DND-41 (cell line): Measurements from ENCODE around the gene TMEM59L.

Experiments used
- ATAC-seq: fragments of 200-7000 bp; cut with Tn5 transposase; 3 replicates; pipeline ENCODE4 v1.9.1; 2021; ENCODE audit warnings: low read depth; ENCODE audit not compliant: insufficient read depth
- DNase-seq: peaks from one replicate; pipeline ENCODE4 v3.0.0-alpha.2; 2020
- H2AFZ ChIP-seq: 2 replicates; pipeline ENCODE4 v1.6.0; 2012; ENCODE audit warnings: low read depth, low read length
- H3K27ac ChIP-seq: 2 replicates; pipeline ENCODE4 v1.5.1; 2012; ENCODE audit warnings: low read length, inconsistent platforms
- H3K27me3 ChIP-seq: fragments of 200-600 bp; sonication (generic); 2 replicates; pipeline ENCODE4 v1.6.0; 2012; ENCODE audit warnings: low read length, mild to moderate bottlenecking, inconsistent platforms; ENCODE audit not compliant: insufficient read depth, poor library complexity
- H3K36me3 ChIP-seq: 2 replicates; pipeline ENCODE4 v1.5.1; 2012; ENCODE audit warnings: low read length, inconsistent platforms; ENCODE audit not compliant: insufficient read depth
- H3K4me1 ChIP-seq: 2 replicates; pipeline ENCODE4 v1.5.1; 2012; ENCODE audit warnings: mild to moderate bottlenecking, low read length; ENCODE audit not compliant: insufficient read depth
- H3K4me2 ChIP-seq: 2 replicates; pipeline ENCODE4 v1.6.0; 2012; ENCODE audit warnings: mild to moderate bottlenecking, moderate library complexity, low read length, inconsistent platforms; ENCODE audit not compliant: insufficient read depth
- H3K4me3 ChIP-seq, 2 experiments: fragments of 200-600 bp in 1 of 2; shearing (Covaris generic) in 1 of 2; 2 replicates each; pipeline ENCODE4 v1.5.1; 2012 to 2016; ENCODE audit warnings: inconsistent platforms in 2 of 2, low read length in 2 of 2, mild to moderate bottlenecking in 2 of 2, low read depth in 1 of 2, moderate library complexity in 1 of 2
- H3K79me2 ChIP-seq: 2 replicates; pipeline ENCODE4 v1.6.0; 2012; ENCODE audit warnings: low read length, inconsistent platforms; ENCODE audit not compliant: insufficient read depth
- H3K9ac ChIP-seq: 2 replicates; pipeline ENCODE4 v1.6.0; 2012; ENCODE audit warnings: low read depth, mild to moderate bottlenecking, inconsistent platforms, low read length, moderate library complexity
- H3K9me3 ChIP-seq: 2 replicates; pipeline ENCODE4 v1.5.1; 2012; ENCODE audit warnings: low read length, moderate library complexity, mild to moderate bottlenecking, inconsistent platforms; ENCODE audit not compliant: insufficient read depth, severe bottlenecking
- H4K20me1 ChIP-seq: 2 replicates; pipeline ENCODE4 v1.6.0; 2012; ENCODE audit warnings: low read length; ENCODE audit not compliant: insufficient read depth
- EZH2 ChIP-seq: IDR thresholded peaks from 3 replicates; pipeline ENCODE4 v1.6.1; 2012; ENCODE audit warnings: borderline replicate concordance, low read depth, mild to moderate bottlenecking, moderate library complexity, low read length, inconsistent platforms; ENCODE audit not compliant: severe bottlenecking
- TF ChIP-seq, protein P1 (sequence below): IDR thresholded peaks from 2 replicates; pipeline ENCODE4 v1.5.1; 2012; ENCODE audit warnings: borderline replicate concordance, low read length, moderate library complexity, mild to moderate bottlenecking; ENCODE audit not compliant: poor library complexity, severe bottlenecking; ENCODE audit errors: extremely low read depth

Gene TMEM59L

DNA sequence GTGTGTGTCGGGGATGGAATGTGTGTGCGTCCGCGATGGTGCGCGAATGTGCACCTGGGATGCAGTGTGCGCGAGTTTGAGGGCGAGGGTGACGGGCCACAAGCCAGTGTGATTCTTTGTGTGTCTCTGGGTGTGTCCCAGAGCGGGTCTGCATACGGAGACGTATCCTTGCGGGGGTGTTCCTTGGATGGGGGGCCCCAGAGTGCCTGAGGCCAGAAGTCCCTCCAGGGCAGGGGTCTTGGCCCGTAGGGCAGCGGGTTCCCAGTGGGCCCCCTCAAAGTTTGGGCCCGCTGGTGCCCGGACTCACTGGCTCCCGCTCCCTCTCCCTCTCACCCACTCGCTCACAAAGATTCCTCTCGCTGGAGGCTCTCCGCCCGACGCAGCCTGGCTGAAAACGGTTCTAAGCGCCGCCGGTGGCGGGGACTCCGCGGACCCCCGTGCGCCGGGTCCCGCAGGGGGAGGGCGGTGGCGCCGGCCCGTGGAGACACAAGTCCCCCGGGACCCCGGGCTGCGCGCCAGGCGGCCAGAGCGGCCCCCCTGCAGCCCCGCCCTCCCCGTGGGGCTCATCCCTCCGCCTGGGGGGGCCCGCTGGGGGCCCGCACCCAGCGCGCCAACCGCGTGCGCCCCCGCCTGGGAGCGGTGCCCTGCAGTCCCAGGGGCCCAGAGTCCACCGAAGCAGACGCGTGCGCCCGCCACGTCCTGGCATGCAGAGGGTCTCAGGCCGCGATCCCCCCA lies 7.0 kb upstream of the TMEM59L start:
- DNase-seq = no peak
- H2AFZ ChIP-seq = no peak overlapping the region
- TF ChIP-seq, protein P1, sequence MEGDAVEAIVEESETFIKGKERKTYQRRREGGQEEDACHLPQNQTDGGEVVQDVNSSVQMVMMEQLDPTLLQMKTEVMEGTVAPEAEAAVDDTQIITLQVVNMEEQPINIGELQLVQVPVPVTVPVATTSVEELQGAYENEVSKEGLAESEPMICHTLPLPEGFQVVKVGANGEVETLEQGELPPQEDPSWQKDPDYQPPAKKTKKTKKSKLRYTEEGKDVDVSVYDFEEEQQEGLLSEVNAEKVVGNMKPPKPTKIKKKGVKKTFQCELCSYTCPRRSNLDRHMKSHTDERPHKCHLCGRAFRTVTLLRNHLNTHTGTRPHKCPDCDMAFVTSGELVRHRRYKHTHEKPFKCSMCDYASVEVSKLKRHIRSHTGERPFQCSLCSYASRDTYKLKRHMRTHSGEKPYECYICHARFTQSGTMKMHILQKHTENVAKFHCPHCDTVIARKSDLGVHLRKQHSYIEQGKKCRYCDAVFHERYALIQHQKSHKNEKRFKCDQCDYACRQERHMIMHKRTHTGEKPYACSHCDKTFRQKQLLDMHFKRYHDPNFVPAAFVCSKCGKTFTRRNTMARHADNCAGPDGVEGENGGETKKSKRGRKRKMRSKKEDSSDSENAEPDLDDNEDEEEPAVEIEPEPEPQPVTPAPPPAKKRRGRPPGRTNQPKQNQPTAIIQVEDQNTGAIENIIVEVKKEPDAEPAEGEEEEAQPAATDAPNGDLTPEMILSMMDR = no peak
- TF ChIP-seq EZH2 = no peak
- H3K9me3 ChIP-seq = no peaks in the 10 kb centered on the region
- no peak for ATAC-seq
- H3K79me2 ChIP-seq = no peaks in the 10 kb centered on the region
- H3K9ac ChIP-seq = no peak overlapping the region
- no peak overlapping the region for H3K4me3 ChIP-seq
- no peaks in the 10 kb centered on the region for H3K4me1 ChIP-seq
- no peak overlapping the region for H3K4me2 ChIP-seq
- H3K36me3 ChIP-seq = no peaks in the 10 kb centered on the region
- H4K20me1 ChIP-seq = no peaks in the 10 kb centered on the region; the same call in 1 of the 2 replicates
- no peak overlapping the region for H3K27ac ChIP-seq
- H3K27me3 ChIP-seq = peaks cover 22% of the 10 kb centered on the region

DNA sequence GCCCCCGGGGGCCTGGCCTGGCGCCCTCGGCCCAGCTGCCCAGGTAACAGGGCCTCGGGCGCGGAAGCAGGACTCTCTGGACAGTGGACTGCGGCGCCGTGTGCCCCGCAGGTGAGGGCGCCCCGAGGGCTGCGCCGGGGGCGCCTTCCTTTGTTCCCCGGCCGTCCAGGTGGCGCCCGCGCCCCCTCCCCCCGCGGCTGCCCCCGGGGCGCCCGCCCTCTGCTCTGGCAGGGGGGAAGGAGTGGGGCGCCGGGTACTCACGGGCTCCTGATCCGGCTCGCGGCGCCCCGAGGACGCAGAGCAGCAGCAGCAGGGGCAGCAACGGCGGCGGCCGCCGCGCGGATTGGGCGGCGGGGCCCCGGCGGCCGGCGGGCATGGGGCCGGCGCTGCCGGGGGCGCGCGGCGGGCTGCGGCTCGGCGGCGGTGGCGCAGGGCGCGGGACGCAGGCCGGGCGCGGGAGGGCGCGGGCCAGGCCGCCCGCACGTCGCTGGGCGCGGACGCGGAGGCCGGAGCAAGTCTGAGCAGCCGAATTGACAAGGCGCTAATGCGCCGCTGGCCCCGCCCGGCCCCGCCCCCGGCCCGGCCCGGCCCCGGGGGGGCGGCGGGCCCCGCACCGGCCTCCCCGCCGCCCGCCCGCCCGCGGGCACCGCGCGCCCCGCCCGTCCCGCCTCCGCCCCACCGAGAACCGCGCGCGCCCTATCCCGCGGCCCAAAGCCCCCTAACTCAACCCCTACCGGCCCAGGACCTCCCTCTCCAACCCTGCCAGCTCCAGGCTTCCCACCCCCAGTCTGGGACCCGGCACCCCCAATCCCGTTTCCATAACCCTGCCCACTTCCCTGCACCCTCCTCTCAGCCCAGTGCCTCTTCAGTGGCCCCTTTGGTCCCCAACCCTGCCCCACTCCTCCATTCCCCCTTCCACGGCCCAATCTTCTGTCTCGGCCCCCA lies 6.1 kb upstream of the TMEM59L start, which contains the start of gene CRLF1:
Gene CRLF1 (minus strand): TSS at position 519 of the 945 bp plus-strand sequence. CDS start 143 bp downstream, at position 376.
- Histone ChIP-seq H3K9me3 (no peaks in the 10 kb centered on the region), H3K27me3 (peaks cover 22% of the 10 kb centered on the region), H3K4me1 (no peaks in the 10 kb centered on the region), H3K36me3 (no peaks in the 10 kb centered on the region), H4K20me1 (peaks cover 2% of the 10 kb centered on the region; the same call in 1 of the 2 replicates), H3K79me2 (no peaks in the 10 kb centered on the region), H2AFZ (no peak within 1 kb of the TSS), H3K27ac (no peak within 1 kb of the TSS), H3K9ac (no peak within 1 kb of the TSS), H3K4me3 (no peak within 1 kb of the TSS), H3K4me2 (no peak within 1 kb of the TSS)
- ATAC-seq (no peak), DNase-seq (no peak)
- TF ChIP-seq, protein P1 = no peak
- no peak for TF ChIP-seq EZH2

DNA sequence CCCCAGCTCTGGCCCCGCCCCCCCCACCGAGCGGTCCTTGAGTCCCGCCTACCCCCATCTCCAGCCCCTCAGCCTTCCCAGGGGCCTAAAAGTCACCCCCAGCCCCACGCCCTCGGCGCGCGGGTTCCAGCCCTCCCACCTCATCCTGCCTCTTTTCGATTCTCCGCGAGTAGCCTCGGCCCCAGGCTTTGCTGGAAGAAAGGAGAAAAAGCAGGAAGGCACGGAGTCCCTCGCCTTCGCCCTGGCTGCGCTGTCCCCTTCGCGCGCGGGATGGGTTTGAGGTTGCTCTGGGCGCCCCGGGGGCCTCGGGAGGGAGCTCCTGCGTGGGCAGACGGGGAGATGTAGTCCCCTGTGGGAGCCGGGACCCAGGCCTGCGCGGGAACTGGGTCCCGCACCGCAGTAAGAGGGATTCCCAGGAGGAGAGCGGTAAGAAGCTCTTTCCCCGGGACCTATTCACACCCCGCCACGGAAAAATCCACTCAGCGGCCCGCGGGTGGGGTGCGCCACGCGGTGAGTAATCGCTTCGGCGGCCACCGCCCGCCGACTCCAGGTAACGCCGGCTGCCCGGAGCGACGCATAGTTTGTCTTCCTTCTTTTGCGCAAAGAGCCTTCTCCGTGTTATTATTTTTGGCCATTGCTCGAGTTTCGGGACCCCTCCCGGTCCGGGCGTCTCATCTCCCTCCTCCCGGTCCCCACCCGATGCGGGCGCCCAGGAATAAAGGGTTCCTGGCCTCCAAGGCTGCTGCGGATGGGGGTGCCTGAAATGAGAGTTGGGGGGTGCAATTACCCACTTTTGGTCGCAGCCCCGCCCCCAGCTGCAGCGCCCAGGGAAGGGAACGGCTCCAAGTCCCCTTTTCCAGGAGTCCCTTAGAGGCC lies 5.2 kb upstream of the TMEM59L start:
- Histone ChIP-seq H3K79me2 (no peaks in the 10 kb centered on the region), H3K9me3 (no peaks in the 10 kb centered on the region), H3K4me1 (peaks cover 7% of the 10 kb centered on the region), H3K27me3 (peaks cover 30% of the 10 kb centered on the region), H4K20me1 (peaks cover 2% of the 10 kb centered on the region; the same call in 1 of the 2 replicates), H3K27ac (no peak overlapping the region), H3K9ac (no peak overlapping the region), H3K4me2 (no peak overlapping the region), H2AFZ (no peak overlapping the region), H3K36me3 (no peaks in the 10 kb centered on the region), H3K4me3 (no peak overlapping the region)
- TF ChIP-seq EZH2 = no peak
- TF ChIP-seq, protein P1 = no peak
- no peak for ATAC-seq
- DNase-seq = no peak
